Posterior vena cava (tissue), 2 donors: Measurements from ENCODE around the gene RTTN. TPM values are rescaled to one million over a fixed set of nuclear protein-coding genes. Genes with fewer than 3 reads are reported as not detected.

Source experiments
- DNase-seq: peaks from one replicate; pipeline ENCODE4 v3.0.0-alpha.2; 2020; ENCODE audit warnings: low spot score
- intact Hi-C, 2 donors: fragments of 100-400 bp; cut with DNase I; formaldehyde crosslinking; loops; one replicate each; pipeline versions ENCODE4 v1.14.1 to v1.14.2; 2022 to 2023
- total RNA-seq, 2 donors: library from RNA; stranded (reverse); fragmentation: NEBNext Ultra II Directional; extraction: Animal tissue kit (Norgen Biotek cat#: 25700); gene quantifications; one replicate each; pipeline ENCODE4 v1.2.1, GENCODE V29; 2021
- donor health status: DM: yes; HTN: yes; CAD: no.
- donor health status: DM: yes; HTN: yes; CAD: no.

RTTN gene
- total RNA-seq, 2 donors from 2014 or later = 9.4 to 9.7 TPM

DNA sequence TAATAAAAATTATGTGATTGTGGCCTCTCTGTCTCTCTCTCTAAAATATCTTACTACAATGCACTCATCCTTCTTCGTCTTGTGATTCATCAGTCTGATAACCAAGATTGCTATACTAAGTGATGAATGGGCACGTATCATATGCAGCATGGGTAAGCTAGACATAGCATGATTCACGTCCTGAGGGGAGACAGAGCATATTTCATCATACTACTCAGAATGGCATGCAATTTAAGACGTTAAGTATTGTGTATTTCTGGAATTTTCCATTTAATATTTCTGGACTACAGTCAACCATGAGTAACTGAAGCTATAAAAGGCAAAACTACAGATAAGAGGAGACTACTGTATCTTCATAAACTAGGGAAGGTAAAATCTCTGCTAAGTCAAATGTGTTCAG, 160.9 kb downstream of the RTTN start:
- intact Hi-C loops = no loop called here
- no peak for DNase-seq

DNA sequence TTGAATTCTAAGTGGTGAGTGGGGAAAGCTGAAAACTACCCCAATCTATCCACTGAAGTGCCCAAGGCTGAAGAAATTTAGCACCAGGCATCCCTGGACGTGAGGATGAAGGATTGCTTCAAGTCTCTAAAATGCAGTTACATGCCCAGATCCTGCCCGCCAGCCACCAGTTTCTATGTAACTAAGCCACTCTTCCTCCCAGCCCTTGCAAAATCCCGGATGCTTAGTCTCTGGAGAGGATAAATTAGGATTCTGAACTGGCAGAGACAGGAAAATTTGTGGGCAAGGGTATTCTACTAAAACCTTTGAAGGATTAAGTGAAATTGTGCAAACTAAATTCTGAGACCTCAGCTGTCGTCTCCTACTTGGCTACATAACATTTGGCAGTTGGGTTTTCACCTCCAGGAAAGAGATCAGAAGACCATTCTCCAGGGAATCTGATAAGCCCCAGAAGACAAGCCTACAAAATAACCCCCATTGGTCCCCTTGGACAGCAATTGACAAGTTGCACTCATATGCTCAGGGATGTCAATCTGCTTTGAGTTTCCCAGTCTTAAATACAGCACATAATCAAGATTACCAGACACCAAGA, 163.9 kb downstream of the RTTN start:
- intact Hi-C loops = no loop called here

GRCh38 chr18:70039186-70039585, 166.3 kb downstream of the RTTN start:
- intact Hi-C loops = no loop called here
- DNase-seq = no peak

More for the DNA sequence above, 163.9 kb downstream of the RTTN start:
- DNase-seq = no peak

GRCh38 chr18:70037431-70038061, 167.9 kb downstream of the RTTN start:
- intact Hi-C loops = no loop called here
- DNase-seq = no peak

DNA sequence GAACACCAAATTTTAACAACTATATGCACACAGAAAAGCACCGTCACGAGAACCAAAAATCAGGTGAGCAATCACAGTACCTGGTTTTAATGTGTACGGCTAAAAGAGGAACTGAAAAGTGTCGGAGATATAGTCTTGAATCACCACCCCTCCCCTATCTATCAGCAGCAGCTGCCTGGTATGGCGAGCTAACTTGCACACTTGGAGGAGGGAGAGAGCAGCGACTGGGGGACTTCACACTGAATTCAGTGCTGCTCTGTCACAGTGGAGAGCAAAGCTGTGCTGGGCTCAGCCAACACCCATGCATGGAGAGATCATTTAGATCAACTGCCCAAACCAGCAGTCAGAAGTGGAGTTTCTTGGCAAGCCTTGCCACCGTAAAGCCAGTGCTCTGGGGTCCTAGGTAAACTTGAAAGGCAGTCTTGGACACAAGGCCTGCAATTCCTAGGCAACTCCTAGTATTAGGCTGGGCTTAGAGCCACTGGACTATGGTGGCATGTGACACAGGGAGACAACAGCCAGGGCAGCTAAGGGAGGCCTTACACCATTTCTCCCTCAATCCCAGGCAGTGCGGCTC, 168.6 kb downstream of the RTTN start:
- intact Hi-C loops = no loop called here

GRCh38 chr18:70036168-70036567, 169.3 kb downstream of the RTTN start:
- DNase-seq = no peak

More for the DNA sequence above, 168.6 kb downstream of the RTTN start:
- no peak for DNase-seq

DNA sequence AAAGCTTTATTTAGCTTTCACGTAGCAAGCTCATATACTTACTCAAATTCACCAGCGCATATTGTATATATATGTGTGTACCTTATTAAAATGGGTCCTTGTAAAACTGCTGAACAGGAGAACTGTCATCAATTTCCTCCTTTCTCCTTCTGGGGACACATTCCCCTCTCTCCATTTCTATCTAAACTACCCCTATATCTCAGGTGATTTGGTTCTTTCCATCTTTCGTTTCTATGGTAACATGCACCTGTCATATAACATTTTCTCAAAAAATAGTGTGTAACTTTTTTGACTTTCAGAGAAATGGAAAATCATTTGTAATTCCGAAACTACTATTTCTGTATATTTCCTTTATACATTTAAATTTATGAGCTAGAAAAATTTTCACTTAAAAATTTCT, 174.3 kb downstream of the RTTN start:
- no peak for DNase-seq

More at GRCh38 chr18:70036168-70036567, 169.3 kb downstream of the RTTN start:
- intact Hi-C loops = no loop called here

GRCh38 chr18:70030728-70031127, 174.8 kb downstream of the RTTN start:
- intact Hi-C loops = no loop called here
- DNase-seq = no peak

More for the DNA sequence above, 174.3 kb downstream of the RTTN start:
- intact Hi-C loops = no loop called here

- intact Hi-C loops = no loop called here
- no peak for DNase-seq
Measured at GRCh38 chr18:70029163-70029562, 176.3 kb downstream of the RTTN start.

GRCh38 chr18:70028734-70029133, 176.8 kb downstream of the RTTN start:
- intact Hi-C loops = no loop called here
- no peak for DNase-seq

GRCh38 chr18:70028084-70028483, 177.4 kb downstream of the RTTN start:
- intact Hi-C loops = no loop called here

GRCh38 chr18:70025580-70025979, 179.9 kb downstream of the RTTN start:
- intact Hi-C loops = no loop called here
- no peak for DNase-seq

More at GRCh38 chr18:70028084-70028483, 177.4 kb downstream of the RTTN start:
- DNase-seq = no peak

DNA sequence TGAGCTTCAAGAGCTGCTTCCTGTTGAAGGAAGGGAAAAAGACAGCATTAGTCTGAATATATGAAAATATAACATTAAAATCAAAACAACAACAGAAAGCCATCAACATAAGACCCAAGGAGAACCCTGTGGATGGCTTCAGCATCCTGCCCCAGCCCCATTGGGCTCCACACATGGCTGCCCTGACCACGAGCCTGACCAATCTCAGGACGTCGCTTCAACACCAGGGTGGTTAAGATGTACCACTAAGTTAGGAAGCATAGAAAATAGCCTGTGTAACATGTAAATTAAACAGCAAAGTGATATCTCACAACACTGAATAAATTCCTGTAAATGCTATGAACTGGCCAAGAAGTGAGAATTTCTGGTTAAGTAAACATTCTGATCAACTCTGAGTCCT, 180.7 kb downstream of the RTTN start:
- intact Hi-C loops = no loop called here
- no peak for DNase-seq

DNA sequence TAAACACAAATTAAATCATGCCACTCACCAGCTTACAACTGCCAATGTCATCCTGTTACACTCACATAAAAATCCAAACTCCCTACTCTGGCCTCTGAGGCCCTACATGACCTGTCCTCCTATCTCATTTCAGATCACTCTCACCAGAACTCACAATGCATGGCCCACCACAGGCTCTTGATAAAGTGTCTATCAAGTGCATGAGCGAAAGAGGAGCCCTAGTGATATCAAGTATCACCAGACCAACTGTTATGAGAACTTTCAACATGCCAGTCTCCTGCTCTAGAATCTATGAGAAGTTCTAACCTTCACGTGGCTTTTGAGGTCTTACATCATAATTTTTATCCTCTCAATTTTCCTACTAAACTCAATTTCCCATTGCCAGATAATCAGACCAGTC, 181.4 kb downstream of the RTTN start:
- DNase-seq = no peak
- intact Hi-C loops = no loop called here

DNA sequence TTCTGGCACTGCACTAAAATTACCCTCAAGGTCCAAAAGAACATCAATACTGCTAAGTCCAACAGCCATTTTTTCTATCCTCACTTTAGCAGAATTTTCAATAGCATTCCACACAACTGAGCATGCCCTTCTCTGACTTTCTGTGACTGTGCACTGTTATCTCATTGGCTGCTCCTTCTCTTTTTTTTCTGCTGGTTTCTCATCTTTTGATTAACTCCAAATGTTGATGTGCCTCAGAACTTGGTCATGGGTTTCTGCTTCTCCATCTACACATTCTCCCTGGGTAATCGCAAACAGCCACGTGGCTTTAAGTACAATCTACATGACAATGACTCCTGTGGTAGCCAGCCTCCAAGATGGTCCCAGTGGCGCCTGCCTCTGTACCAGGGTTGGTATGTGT, 182.9 kb downstream of the RTTN start:
- DNase-seq = no peak
- intact Hi-C loops = no loop called here

DNA sequence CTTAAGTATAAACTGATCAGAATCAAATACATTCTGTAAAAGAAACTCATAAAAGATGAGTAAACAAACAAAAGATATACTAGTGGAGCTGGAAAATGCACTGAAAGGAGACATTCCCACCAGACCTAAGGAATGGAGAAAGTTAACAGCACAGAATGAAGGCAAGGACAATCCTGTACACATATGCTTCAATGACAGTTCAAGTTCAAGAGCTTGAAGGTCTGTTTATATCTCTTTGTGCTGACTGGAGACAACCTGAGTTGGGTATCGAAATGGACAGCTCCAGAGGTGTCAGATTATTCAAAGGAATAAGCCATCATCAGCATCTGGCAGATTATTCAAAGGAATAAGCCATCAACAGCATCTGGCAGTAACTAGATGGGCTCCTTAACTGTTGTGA, 184.0 kb downstream of the RTTN start:
- intact Hi-C loops = no loop called here
- no peak for DNase-seq

DNA sequence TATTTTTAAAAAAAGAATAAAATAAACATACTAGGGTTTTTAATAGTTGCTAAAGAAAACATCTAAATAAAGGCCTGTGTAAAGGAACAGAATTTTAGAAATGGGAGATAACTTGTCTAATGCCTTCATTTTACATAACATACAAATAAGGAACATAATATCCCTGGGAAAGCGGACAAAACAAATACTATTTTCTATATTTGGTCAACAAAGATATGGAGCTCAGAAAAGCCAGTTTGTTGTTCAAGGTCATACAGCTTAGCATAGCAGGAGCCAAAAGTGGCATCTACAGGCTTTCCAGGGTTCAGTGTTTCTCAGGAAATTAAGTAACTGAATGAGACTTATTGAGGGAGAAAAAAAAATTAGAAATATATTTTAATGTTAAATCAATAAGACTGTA, 184.4 kb downstream of the RTTN start:
- no peak for DNase-seq
- intact Hi-C loops = no loop called here

DNA sequence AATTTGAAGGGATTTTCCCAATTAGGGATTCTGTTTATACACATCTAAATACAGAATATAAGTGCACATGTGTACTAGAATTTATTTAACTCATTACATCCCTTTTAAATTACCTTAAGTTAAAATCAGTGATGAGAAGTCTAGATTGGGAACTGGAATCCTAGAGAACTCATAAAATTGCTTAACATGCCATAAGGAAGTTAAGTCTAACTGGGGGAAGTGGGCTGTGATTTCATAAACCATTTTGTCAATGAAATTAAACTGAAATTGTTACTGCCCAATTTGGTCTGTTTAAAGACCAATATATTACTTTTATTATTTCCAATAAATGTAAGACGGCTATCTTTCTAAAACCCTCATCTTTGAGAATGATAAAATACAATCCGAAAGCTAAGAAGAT, 185.5 kb downstream of the RTTN start:
- DNase-seq = no peak
- intact Hi-C loops = no loop called here

DNA sequence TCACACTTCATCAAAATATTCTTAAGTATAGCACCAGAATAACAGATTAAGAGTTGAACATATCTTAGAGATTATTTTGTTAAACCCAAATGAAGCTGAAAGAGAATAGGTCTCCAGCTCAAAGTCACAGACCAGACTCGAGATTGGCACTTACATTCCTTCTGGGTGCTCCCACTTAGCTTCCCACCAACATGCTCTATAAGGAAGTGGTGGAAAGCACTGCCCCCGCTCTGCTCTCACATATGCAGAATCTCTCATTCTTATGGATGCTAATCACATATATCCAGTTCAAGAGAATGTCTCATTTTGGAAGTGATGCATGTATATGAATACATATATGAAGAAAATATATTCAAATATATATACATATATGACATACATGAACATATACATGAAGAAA, 186.4 kb downstream of the RTTN start:
- intact Hi-C loops = no loop called here
- no peak for DNase-seq

- intact Hi-C loops = no loop called here
- peak; percentile 54 for DNase-seq
Measured at GRCh38 chr18:70015127-70015526, 190.4 kb downstream of the RTTN start.

DNA sequence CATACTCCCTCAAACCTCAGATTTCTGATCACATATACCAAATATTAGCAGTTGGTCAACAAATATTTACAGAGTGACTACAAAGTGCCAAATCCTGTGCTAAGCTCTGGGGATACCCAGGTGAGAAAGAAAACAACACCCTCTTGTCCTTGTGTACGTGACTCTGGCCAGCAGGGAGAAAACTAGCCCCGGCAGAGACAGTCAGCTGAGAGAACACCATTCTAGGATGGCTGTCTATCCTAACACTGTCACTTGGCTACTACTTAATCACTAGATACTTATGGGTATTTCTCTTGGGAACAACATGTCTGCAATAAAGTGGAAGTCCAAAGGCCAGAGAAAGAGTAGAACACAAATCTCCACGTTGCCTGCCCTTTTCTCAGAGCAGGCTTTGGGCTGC, 199.9 kb downstream of the RTTN start:
- no peak for DNase-seq
- intact Hi-C loops = no loop called here
